Esophagus squamous epithelium (tissue), 4 donors: Measurements from ENCODE around the gene GLIS2.

Source experiments
- POLR2A ChIP-seq, 4 donors: fragments of 450-650 bp; IDR thresholded peaks; one replicate each; pipeline ENCODE4 v1.6.1; 2017; ENCODE audit warnings: antibody characterized with exemption in 4 of 4, mild to moderate bottlenecking in 4 of 4, moderate library complexity in 3 of 4
- TF ChIP-seq, protein P1 (sequence below), 6 experiments: fragments of 450-650 bp in 4 of 6; fragments of 200-600 bp in 2 of 6; sonication (generic) in 2 of 6; IDR thresholded peaks; one replicate each; pipeline ENCODE4 v1.5.1; 2016 to 2019; ENCODE audit warnings: antibody characterized with exemption in 6 of 6, mild to moderate bottlenecking in 4 of 6, moderate library complexity in 4 of 6

DNA sequence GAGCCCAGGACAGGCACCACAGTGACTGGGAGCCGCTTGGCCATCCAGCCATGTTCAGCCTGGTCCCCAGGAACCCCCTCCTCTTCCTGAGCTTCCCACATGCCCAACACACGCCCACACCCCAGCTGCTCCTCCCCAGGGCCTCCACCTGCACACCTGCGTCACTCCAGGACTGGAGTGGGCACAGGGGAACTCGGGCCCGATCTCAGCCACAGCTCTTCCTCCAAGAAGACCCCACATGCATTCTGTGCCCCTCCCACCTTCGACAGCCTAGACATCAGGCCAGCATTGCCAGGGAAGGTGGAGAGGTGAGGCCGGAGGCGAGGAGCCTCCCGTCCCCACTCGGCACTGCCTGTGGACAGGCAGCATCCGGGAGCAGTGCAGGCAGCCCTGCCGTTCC lies 49.7 kb downstream of the GLIS2 start:
- TF ChIP-seq, protein P1, sequence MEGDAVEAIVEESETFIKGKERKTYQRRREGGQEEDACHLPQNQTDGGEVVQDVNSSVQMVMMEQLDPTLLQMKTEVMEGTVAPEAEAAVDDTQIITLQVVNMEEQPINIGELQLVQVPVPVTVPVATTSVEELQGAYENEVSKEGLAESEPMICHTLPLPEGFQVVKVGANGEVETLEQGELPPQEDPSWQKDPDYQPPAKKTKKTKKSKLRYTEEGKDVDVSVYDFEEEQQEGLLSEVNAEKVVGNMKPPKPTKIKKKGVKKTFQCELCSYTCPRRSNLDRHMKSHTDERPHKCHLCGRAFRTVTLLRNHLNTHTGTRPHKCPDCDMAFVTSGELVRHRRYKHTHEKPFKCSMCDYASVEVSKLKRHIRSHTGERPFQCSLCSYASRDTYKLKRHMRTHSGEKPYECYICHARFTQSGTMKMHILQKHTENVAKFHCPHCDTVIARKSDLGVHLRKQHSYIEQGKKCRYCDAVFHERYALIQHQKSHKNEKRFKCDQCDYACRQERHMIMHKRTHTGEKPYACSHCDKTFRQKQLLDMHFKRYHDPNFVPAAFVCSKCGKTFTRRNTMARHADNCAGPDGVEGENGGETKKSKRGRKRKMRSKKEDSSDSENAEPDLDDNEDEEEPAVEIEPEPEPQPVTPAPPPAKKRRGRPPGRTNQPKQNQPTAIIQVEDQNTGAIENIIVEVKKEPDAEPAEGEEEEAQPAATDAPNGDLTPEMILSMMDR (IDR thresholded peaks at IDR 0.05), result no peak
- no peak for TF ChIP-seq POLR2A (IDR thresholded peaks at IDR 0.05)
